ENCODE results near the gene PRKCSH. TPM values are rescaled to one million over a fixed set of nuclear protein-coding genes. Genes with fewer than 3 reads are reported as not detected.

The PRKCSH gene
- total RNA-seq, 1 donor, result 85.5 TPM

DNA sequence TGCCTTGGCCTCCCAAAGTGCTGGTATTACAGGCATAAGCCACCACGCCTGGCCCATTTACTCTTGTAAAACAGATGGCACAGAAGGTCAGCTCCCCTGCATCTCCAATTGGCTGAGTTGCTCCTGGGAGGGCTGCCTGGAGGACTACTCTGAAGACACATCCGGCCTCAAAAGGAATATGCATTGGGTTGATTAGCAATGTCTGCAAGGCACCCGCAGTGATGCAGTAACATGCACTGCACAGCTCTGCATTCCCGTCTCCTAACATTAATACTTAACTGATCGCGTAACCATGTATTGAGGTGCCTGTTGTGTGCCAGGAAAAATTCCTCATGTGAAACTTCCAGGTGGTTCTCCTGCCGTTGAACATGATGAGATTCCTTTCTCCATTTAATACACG is 40.4 kb downstream of the PRKCSH start:
- no peak overlapping the region for H3K4me3 ChIP-seq (ENCODE audit: low read depth, low read length)
- TF ChIP-seq CTCF (IDR thresholded peaks at IDR 0.05; ENCODE audit: insufficient read depth, low read depth, low read length), result no peak
- no peak for DNase-seq (ENCODE audit: low read depth)

DNA sequence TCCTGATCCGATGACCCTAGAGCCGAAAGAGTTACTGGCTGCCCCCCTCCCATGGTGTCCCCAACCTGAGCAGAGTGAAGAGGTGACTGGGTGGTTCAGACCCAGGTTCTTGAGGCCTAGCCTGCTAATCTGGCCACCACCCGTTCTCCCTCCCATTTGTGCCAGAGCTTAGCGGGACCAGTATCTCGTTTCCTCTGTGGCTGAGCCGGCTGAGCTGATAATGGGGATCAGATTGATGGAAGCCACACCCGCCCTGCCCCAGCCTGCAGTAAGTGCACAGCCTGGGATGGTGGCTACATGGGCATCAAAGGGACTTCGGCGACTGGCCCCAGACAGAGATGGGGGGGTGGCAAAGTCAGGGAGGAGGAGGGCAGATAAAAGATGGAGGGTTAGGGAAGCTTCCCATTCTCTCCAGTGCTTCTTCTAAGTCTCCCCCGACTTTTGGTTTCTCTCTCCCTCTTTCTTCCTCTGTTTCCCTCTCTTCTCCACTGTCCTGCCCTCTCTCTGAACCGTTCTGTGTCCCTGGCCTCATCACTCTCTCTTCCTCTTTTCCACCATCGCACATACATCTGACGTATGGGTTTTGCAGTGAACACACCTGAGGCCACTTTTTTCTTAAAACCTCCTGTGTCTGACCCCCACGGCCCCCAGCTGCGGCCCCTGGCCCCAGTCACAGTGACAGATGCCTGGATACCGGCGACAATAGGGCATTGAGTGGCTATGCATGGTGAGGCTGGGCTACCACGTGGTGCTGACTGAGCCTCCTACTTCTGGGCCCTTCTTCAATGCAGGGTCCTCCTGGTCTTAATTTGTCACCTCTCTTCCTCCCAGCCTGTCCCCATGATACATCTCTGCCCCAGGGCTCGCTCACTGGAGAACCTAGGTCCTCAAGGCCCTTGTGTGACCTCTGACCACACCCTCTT is 43.0 kb downstream of the PRKCSH start:
- TF ChIP-seq CTCF (IDR thresholded peaks at IDR 0.05; ENCODE audit: insufficient read depth, low read depth, low read length), result no peak
- no peak for DNase-seq (ENCODE audit: low read depth)
- no peak overlapping the region for H3K4me3 ChIP-seq (ENCODE audit: low read depth, low read length)

GRCh38 chr19:11479090-11479897 is 43.9 kb downstream of the PRKCSH start:
- H3K4me3 ChIP-seq (ENCODE audit: low read depth, low read length), result no peak overlapping the region
- TF ChIP-seq CTCF (IDR thresholded peaks at IDR 0.05; ENCODE audit: insufficient read depth, low read depth, low read length), result no peak
- DNase-seq (ENCODE audit: low read depth), result peak; percentile 16

- H3K4me3 ChIP-seq (ENCODE audit: low read depth, low read length), result no peak overlapping the region
- TF ChIP-seq CTCF (IDR thresholded peaks at IDR 0.05; ENCODE audit: insufficient read depth, low read depth, low read length), result no peak
- DNase-seq (ENCODE audit: low read depth), result no peak
Observed at GRCh38 chr19:11479898-11480714, 44.7 kb downstream of the PRKCSH start.

GRCh38 chr19:11480715-11481533 is 45.5 kb downstream of the PRKCSH start, which contains the start of gene ELAVL3:
TSS of gene ELAVL3 (minus strand) at chr19:11481046. CDS start at chr19:11480608, 438 bp downstream.
- DNase-seq (ENCODE audit: low read depth), result no peak
- TF ChIP-seq CTCF (IDR thresholded peaks at IDR 0.05; ENCODE audit: insufficient read depth, low read depth, low read length), result no peak
- H3K4me3 ChIP-seq (ENCODE audit: low read depth, low read length), result no peak within 1 kb of the TSS
